Smooth muscle cell (in vitro differentiated cells): ENCODE results near the gene MAVS. TPM values are rescaled to one million over a fixed set of nuclear protein-coding genes. Genes with fewer than 3 reads are reported as not detected.

Experiments used
- DNase-seq: peaks from one replicate; lab custom pipeline; 2025; ENCODE audit not compliant: unreplicated experiment; lab: John Stamatoyannopoulos, UW
- H2AFZ ChIP-seq: fragments of 200-600 bp; sonication (generic); 2 replicates; pipeline ENCODE4 v1.6.0; 2016; ENCODE audit warnings: antibody characterized with exemption, low read depth, mild to moderate bottlenecking
- H3F3A ChIP-seq: fragments of 200-600 bp; sonication (generic); 2 replicates; pipeline ENCODE4 v1.6.0; 2017; ENCODE audit warnings: antibody characterized with exemption, low read depth
- H3K27ac ChIP-seq: fragments of 200-600 bp; sonication (generic); 2 replicates; pipeline ENCODE4 v1.5.1; 2016; ENCODE audit warnings: low read depth, mild to moderate bottlenecking
- H3K27me3 ChIP-seq: fragments of 200-600 bp; sonication (generic); 2 replicates; pipeline ENCODE4 v1.6.1; 2016; ENCODE audit warnings: low read depth, mild to moderate bottlenecking
- H3K36me3 ChIP-seq: fragments of 200-600 bp; sonication (generic); 2 replicates; pipeline ENCODE4 v1.5.1; 2016; ENCODE audit warnings: low read depth
- H3K4me1 ChIP-seq: fragments of 200-600 bp; sonication (generic); 2 replicates; pipeline ENCODE4 v1.5.1; 2016; ENCODE audit warnings: low read depth
- H3K4me2 ChIP-seq: fragments of 200-600 bp; sonication (generic); 2 replicates; pipeline ENCODE4 v1.6.0; 2016; ENCODE audit warnings: mild to moderate bottlenecking
- H3K4me3 ChIP-seq: fragments of 200-600 bp; sonication (generic); 2 replicates; pipeline ENCODE4 v1.5.1; 2016; ENCODE audit warnings: mild to moderate bottlenecking
- H3K79me2 ChIP-seq: fragments of 200-600 bp; sonication (generic); 2 replicates; pipeline ENCODE4 v1.6.0; 2016; ENCODE audit warnings: low read depth, mild to moderate bottlenecking
- H3K9ac ChIP-seq: fragments of 200-600 bp; sonication (generic); 2 replicates; pipeline ENCODE4 v1.6.0; 2016; ENCODE audit warnings: low read depth
- H3K9me3 ChIP-seq: fragments of 200-600 bp; sonication (generic); replicated peaks from 2 replicates; pipeline ENCODE4 v1.5.1; 2016; ENCODE audit warnings: low read depth
- H4K20me1 ChIP-seq: fragments of 200-600 bp; sonication (generic); 2 replicates; pipeline ENCODE4 v1.6.0; 2016; ENCODE audit warnings: low read depth
- WGBS: methylation state at CpG from one replicate; pipeline ENCODE4 v1.1.7; 2016; ENCODE audit warnings: low lambda C conversion rate; 5-methylcytosine and 5-hydroxymethylcytosine counted together
- polyA plus RNA-seq: library from polyadenylated mRNA; unstranded; fragments of >200 nt; fragmentation: Nextera tagmentation; extraction: Ambion mirVana; gene quantifications from 2 replicates; pipeline ENCODE4 v1.2.1, GENCODE V29; 2016
- total RNA-seq: library from RNA; depleted of rRNA; stranded (reverse); fragments of >200 nt; gene quantifications from 2 replicates; pipeline ENCODE4 v1.2.3, GENCODE V29; 2014
- TF ChIP-seq, protein P1 (sequence below): fragments of 200-600 bp; sonication (generic); IDR thresholded peaks from 2 replicates; pipeline ENCODE4 v1.5.1; 2017; ENCODE audit warnings: borderline replicate concordance, mild to moderate bottlenecking, antibody characterized with exemption; ENCODE audit not compliant: insufficient read depth, poor library complexity, severe bottlenecking

Gene MAVS
- total and polyA plus RNA-seq, 2 experiments from 2014 or later = 7.8 to 12.5 TPM

DNA sequence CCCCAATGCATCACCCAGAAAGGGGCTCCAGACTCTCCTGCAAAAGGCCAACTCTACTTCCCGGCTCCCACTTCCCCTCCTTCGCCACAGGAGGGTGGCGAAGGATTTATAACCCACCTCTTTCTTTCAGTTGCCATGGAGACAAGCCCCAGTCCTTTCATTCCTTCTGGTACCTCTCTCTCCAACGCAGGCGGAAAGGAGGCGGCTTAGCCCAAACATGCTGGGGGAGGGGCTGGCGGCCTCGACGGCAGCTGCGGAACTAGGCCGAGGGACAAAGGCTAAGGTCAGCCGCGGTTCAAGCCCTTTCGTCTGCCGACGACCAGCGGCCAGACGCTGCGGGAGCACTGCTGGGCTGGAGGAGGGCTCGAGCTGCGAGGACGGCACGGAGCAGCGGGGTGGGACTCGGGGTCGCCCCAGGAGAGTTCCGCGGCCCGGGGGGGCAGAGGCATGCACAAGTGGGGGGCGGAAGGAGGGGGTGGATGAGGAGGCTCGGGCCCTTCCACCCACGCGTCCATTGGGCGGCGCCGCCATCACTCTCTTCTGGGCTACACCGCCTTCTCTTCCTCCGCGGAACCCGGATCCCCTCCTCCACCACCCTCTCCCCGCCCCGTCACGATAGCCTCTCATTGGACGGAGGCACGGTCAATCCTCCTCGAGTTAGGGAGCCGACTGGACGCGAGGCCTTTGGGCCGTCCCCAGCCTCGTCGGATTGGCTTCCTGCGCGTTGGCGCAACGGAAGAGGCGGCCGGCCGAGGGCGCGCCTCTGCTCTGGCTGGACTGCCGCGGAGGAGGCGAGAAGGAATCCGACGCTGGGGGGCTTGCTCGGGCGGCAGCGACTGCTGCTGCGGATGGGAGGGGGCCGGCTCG lies 42.2 kb downstream of the MAVS start, which contains the start of gene PANK2:
TSS of gene PANK2 (plus strand) at position 766 of the 867 bp plus-strand sequence.
- H3K4me2 ChIP-seq = peak within 1 kb of the TSS; percentile 94
- peaks cover 3% of the 10 kb centered on the region for H3F3A ChIP-seq
- peak within 1 kb of the TSS; percentile 77 for H3K4me3 ChIP-seq
- TF ChIP-seq, protein P1, sequence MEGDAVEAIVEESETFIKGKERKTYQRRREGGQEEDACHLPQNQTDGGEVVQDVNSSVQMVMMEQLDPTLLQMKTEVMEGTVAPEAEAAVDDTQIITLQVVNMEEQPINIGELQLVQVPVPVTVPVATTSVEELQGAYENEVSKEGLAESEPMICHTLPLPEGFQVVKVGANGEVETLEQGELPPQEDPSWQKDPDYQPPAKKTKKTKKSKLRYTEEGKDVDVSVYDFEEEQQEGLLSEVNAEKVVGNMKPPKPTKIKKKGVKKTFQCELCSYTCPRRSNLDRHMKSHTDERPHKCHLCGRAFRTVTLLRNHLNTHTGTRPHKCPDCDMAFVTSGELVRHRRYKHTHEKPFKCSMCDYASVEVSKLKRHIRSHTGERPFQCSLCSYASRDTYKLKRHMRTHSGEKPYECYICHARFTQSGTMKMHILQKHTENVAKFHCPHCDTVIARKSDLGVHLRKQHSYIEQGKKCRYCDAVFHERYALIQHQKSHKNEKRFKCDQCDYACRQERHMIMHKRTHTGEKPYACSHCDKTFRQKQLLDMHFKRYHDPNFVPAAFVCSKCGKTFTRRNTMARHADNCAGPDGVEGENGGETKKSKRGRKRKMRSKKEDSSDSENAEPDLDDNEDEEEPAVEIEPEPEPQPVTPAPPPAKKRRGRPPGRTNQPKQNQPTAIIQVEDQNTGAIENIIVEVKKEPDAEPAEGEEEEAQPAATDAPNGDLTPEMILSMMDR = peak; percentile 15
- H4K20me1 ChIP-seq = peaks cover 42% of the 10 kb centered on the region
- H2AFZ ChIP-seq = no peak within 1 kb of the TSS
- H3K27me3 ChIP-seq = no peaks in the 10 kb centered on the region
- no peaks in the 10 kb centered on the region for H3K9me3 ChIP-seq
- H3K4me1 ChIP-seq = peaks cover 32% of the 10 kb centered on the region
- H3K9ac ChIP-seq = peak within 1 kb of the TSS; percentile 88
- DNase-seq = peak; percentile 85
- under 1% methylated on average over 53 of the region's 72 CpGs for WGBS
- peaks cover 60% of the 10 kb centered on the region for H3K79me2 ChIP-seq
- peak within 1 kb of the TSS; percentile 68 for H3K27ac ChIP-seq
- no peaks in the 10 kb centered on the region for H3K36me3 ChIP-seq

DNA sequence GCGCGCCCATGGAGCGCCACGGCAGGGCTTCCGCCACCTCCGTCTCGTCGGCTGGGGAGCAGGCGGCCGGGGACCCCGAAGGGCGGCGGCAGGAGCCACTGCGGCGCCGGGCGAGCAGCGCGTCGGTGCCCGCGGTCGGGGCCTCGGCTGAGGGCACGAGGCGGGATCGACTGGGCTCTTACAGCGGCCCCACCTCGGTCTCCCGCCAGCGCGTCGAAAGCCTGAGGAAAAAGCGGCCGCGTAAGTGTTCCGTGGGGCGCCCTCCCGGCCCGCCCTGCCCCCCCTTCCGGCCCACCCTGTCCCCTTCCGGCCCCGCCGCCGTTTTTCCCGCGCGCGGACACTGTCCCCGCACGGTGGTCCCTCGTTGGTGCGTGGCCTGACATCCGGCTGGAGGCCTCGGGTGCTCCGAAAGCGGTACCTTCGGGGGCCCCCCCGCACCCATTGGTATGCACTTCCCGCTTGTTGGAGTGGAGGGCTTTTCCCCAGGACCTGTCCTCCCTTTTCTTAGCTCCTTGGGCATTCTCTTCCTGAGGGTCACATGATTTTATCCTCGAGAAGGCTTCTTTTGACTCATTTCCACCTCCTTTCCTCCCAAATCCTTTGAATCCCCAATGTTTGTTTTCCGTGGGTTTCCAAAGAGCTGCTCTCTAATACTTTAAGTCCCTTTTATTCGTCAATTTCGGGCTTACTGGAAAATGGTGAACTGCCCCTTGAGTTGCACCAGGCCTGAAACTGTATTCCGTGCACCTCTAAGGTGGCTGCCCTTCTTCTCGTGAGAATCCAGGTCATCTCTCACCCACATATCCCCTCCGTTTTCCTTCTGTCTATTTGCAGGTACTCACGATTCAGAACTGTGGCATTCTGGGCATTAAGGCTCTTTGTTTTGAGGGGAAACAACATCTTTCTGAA lies 43.1 kb downstream of the MAVS start:
- H3K4me1 ChIP-seq = peaks cover 32% of the 10 kb centered on the region
- no peaks in the 10 kb centered on the region for H3K9me3 ChIP-seq
- H3K79me2 ChIP-seq = peaks cover 68% of the 10 kb centered on the region
- peak overlapping the region; percentile 77 for H3K4me3 ChIP-seq
- TF ChIP-seq, protein P1 = no peak
- WGBS = 2% methylated on average over 28 of the region's 68 CpGs
- H3K9ac ChIP-seq = peak overlapping the region; percentile 88
- peak; percentile 18 for DNase-seq
- H3K4me2 ChIP-seq = peak overlapping the region; percentile 94
- H4K20me1 ChIP-seq = peaks cover 51% of the 10 kb centered on the region
- H3F3A ChIP-seq = peaks cover 3% of the 10 kb centered on the region
- H3K27ac ChIP-seq = peak overlapping the region; percentile 68
- H3K36me3 ChIP-seq = no peaks in the 10 kb centered on the region
- no peak overlapping the region for H2AFZ ChIP-seq
- H3K27me3 ChIP-seq = no peaks in the 10 kb centered on the region

DNA sequence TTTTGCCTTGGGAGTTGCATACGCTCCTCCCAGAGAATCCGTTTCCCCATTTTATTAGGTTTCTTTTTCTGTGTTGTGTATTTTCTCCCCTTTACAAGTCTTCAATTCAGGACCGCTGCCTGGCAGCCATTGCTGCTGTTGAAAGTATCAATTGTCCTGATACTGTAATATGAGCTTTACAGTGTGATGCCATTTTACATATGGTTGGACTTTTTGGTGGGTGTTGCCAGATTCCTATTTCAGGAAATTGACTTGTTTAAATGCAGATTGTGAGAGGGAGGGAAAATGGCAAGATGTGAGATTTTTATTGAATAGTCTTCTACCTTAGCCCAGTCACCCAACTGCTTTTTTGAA lies 43.7 kb downstream of the MAVS start:
- Histone ChIP-seq H3K4me1 (peaks cover 32% of the 10 kb centered on the region), H3K9ac (peak overlapping the region; percentile 88), H4K20me1 (peaks cover 57% of the 10 kb centered on the region), H3K4me2 (peak overlapping the region; percentile 94), H3K36me3 (no peaks in the 10 kb centered on the region), H3K27ac (peak overlapping the region; percentile 68), H3K27me3 (no peaks in the 10 kb centered on the region), H3F3A (peaks cover 3% of the 10 kb centered on the region), H3K79me2 (peaks cover 75% of the 10 kb centered on the region), H3K4me3 (peak overlapping the region; percentile 77), H3K9me3 (no peaks in the 10 kb centered on the region), H2AFZ (no peak overlapping the region)
- TF ChIP-seq, protein P1 = no peak
- no peak for DNase-seq
- 3% methylated on average over 3 of the region's 3 CpGs for WGBS
